ENCODE results near the gene CIROP.

CIROP gene

DNA sequence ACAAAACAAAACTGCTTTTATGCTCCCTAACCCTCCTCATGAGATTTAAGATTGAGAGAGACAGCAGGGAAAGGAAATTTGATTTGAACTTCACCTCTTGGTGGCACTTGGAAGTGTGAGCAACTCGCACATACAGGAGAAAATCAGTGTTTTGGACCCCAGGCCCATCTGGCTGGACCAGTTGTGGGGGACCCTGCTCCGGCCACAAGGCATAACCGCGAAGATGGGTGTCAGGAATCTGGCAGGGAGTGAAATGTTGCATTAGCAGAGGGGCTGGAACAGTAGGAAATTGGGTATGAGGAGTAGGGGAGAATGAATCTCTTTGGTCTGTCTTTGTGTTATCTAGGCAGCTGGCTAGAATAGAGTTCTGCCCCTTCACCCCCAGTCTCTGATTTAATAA is 1.2 kb downstream of the CIROP start:
- TF ChIP-seq, protein P1, sequence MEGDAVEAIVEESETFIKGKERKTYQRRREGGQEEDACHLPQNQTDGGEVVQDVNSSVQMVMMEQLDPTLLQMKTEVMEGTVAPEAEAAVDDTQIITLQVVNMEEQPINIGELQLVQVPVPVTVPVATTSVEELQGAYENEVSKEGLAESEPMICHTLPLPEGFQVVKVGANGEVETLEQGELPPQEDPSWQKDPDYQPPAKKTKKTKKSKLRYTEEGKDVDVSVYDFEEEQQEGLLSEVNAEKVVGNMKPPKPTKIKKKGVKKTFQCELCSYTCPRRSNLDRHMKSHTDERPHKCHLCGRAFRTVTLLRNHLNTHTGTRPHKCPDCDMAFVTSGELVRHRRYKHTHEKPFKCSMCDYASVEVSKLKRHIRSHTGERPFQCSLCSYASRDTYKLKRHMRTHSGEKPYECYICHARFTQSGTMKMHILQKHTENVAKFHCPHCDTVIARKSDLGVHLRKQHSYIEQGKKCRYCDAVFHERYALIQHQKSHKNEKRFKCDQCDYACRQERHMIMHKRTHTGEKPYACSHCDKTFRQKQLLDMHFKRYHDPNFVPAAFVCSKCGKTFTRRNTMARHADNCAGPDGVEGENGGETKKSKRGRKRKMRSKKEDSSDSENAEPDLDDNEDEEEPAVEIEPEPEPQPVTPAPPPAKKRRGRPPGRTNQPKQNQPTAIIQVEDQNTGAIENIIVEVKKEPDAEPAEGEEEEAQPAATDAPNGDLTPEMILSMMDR (IDR thresholded peaks at IDR 0.05; ENCODE audit: low read depth, low read length, missing control alignments): no peak
- in situ Hi-C loops (cut with HindIII; ENCODE audit: low sequenced_read_pairs): no loop called here
- no peak overlapping the region for H3K4me3 ChIP-seq (ENCODE audit: low read depth, low read length)
- DNase-seq (ENCODE audit: low read depth): no peak

DNA sequence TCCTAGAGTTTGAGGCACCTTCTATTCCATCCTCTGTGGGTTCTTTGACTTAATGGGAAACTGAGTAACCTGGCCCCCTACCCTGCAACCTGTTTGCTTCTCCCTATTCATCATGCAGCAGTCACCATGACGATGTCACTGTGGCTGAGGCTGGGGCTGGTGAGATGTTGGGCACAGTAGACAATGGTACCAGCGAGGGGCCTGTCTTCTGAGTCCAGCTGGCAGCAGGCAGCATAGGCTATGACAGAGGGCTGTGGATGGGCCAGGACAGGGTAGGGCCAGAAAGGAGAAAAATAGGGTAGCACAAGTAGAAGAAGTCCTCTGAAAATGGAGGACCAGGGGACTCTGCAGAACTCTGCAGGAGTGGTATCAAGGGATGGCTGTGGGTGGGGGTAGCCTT is 2.0 kb downstream of the CIROP start:
- TF ChIP-seq, protein P1 (IDR thresholded peaks at IDR 0.05; ENCODE audit: low read depth, low read length, missing control alignments): no peak
- in situ Hi-C loops (cut with HindIII; ENCODE audit: low sequenced_read_pairs): no loop called here
- DNase-seq (ENCODE audit: low read depth): no peak
- no peak overlapping the region for H3K4me3 ChIP-seq (ENCODE audit: low read depth, low read length)

DNA sequence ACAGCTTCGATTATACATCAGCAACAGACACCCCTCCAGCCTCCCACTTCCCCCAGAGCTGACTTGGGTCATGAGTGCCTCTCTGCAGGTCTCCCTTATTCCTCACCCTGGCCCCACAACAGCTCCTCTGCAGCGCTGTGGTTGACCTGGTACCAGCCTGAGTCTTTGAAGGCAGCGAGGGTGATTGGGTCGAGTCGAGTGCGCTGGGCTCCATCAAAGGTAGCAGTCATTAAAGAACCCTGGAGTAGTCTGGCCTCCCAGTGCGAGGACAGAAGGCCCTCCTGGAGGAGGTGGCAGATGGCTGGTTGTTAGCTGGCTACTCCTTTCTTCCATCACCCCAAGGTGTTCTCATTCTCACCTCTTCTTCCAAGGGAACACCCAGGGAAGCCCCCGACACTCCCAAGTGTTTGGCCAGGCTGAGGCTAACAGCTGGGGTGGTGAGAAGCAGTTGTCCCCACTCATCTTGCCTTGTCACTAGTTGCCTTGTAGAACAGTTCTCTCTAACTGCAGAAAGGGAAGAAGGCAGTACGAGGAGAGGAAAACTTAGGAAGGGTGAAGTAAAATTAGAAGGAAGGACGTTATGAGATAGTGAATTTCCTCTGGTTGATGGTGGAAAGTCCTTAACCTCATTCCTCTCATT is 2.7 kb downstream of the CIROP start:
- no peak for DNase-seq (ENCODE audit: low read depth)
- in situ Hi-C loops (cut with HindIII; ENCODE audit: low sequenced_read_pairs): no loop called here
- H3K4me3 ChIP-seq (ENCODE audit: low read depth, low read length): no peak overlapping the region
- TF ChIP-seq, protein P1 (IDR thresholded peaks at IDR 0.05; ENCODE audit: low read depth, low read length, missing control alignments): no peak

DNA sequence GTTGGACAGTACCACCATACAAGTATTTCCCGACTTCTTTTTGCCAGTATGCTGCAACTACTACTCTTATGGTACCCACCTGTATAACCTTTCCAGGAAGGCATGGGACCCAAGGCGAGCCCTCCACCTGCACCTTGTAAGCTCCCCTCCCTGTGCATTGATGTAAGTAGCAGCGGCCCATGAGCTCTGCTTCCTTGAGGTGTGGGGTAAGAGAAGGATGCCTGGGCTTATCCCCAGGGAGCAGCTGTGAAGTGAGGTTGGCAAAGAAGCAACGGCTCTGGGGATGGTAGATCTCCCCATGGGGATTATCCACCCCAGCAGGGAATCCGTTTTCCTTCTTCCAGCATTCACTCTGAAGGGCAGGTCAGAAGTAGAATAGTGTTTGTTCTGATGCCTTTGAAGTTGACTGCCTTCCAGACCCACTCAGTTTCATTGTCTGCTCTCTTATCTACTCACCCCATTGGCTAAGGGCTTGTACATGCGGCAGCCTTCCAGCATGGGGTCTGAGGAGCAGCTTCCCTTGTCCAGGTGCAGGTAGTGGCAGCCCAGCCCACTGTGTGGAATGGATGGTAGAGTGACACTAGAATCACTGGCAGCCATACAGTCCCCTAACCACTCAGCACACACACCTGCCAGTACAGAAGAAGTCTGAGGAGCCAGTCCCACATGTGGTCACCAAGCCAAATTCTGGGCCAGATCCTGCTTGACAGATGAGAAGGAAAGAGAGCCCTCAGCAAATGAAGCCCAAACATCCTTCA is 3.4 kb downstream of the CIROP start:
- in situ Hi-C loops (cut with HindIII; ENCODE audit: low sequenced_read_pairs): no loop called here
- no peak overlapping the region for H3K4me3 ChIP-seq (ENCODE audit: low read depth, low read length)
- DNase-seq (ENCODE audit: low read depth): no peak
- TF ChIP-seq, protein P1 (IDR thresholded peaks at IDR 0.05; ENCODE audit: low read depth, low read length, missing control alignments): no peak

DNA sequence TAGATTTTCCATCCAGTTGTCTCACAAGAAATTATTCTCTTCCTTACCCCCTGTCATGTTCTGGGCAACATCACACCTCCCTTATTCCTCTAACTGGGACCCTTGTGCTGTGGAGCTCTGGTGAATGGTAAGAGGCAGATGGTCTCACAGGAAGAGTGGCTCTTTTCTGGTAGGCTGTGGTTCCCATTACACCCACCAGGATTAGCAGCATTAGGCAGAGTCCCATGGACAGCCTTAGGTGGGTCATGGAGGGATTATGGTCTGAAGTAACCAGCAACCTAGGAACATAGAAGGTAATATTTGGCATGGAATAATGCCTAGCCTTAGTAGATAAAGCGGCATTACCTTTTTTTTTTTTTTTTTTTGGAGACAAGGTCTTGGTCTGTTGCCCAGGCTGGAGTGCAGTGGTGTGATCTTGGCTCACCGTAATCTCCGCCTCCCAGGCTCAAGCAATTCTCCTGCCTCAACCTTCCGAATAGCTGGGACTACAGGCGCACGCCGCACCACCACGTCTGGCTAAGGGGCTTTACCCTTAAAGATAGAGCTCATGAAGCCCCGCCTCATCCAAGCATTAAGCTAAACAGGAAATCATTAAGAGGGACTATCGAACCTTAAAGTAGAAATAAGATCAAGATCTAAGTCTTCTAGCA is 5.5 kb downstream of the CIROP start:
- DNase-seq (ENCODE audit: low read depth): no peak
- no peak overlapping the region for H3K4me3 ChIP-seq (ENCODE audit: low read depth, low read length)
- in situ Hi-C loops (cut with HindIII; ENCODE audit: low sequenced_read_pairs): loop anchor here (10.0 kb wide), 1 partner anchor 95 kb away; no protein-coding TSS in a partner anchor
- TF ChIP-seq, protein P1 (IDR thresholded peaks at IDR 0.05; ENCODE audit: low read depth, low read length, missing control alignments): no peak

DNA sequence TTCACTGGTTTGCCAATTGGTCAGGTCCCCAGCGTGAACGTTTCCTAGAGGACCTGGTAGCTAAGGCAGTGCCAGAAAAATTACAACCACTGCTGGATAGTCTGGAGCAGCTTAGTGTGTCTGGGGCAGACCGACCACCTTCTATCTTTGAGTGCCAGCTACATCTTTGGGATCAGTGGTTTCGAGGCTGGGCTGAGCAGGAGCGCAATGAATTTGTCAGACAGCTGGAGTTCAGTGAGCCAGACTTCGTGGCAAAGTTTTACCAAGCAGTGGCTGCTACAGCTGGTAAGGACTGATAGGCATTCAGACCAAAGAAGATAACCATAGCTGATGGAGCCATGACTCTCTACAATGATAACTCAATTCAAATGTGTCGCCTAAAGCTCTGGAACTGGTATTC is 7.0 kb downstream of the CIROP start:
- no peak for DNase-seq (ENCODE audit: low read depth)
- no peak overlapping the region for H3K4me3 ChIP-seq (ENCODE audit: low read depth, low read length)
- TF ChIP-seq, protein P1 (IDR thresholded peaks at IDR 0.05; ENCODE audit: low read depth, low read length, missing control alignments): no peak
- in situ Hi-C loops (cut with HindIII; ENCODE audit: low sequenced_read_pairs): loop anchor here (10.0 kb wide), 1 partner anchor 93 kb away; no protein-coding TSS in a partner anchor
